Panc1 (cell line): Measurements from ENCODE around the gene RIC8B. TPM values are rescaled to one million over a fixed set of nuclear protein-coding genes. Genes with fewer than 3 reads are reported as not detected.

ENCODE experiments used
- ATAC-seq: fragments of 200-7000 bp; cut with Tn5 transposase; 2 replicates; pipeline ENCODE4 v1.9.1; 2020; ENCODE audit warnings: mild to moderate bottlenecking, moderate library complexity
- BruUV-seq: library from RNA; stranded (reverse); fragments of 400-500 nt; replicated peaks from 2 replicates; lab custom pipeline; 2021; lab: Mats Ljungman, UMichigan
- CTCF ChIA-PET: fragments of 300-600 bp; sonication (Branson Sonifier 250); formaldehyde crosslinking; loops from one replicate; lab custom pipeline; 2022; ENCODE audit warnings: antibody characterized with exemption; lab: Charles Lee
- POLR2A ChIA-PET: fragments of 300-600 bp; sonication (Branson Sonifier 250); formaldehyde crosslinking; loops from one replicate; lab custom pipeline; 2022; ENCODE audit warnings: antibody characterized with exemption; lab: Charles Lee
- DNase-seq: peaks from one replicate; pipeline ENCODE4 v3.0.0-alpha.2; 2010; ENCODE audit warnings: low read depth, low spot score
- H3K27ac ChIP-seq: 2 replicates; pipeline ENCODE4 v1.5.1; 2011; ENCODE audit warnings: mild to moderate bottlenecking, low read length, inconsistent platforms
- H3K27me3 ChIP-seq: fragments of 200-500 bp; sonication (Bioruptor generic); 2 replicates; pipeline ENCODE4 v1.6.0; 2014; ENCODE audit warnings: low read length, inconsistent platforms; ENCODE audit not compliant: control insufficient read depth, insufficient read depth
- H3K36me3 ChIP-seq: fragments of 200-500 bp; sonication (Bioruptor generic); 2 replicates; pipeline ENCODE4 v1.5.1; 2014; ENCODE audit warnings: inconsistent platforms, mild to moderate bottlenecking, low read length, moderate library complexity; ENCODE audit not compliant: control insufficient read depth, insufficient read depth
- H3K4me1 ChIP-seq: 2 replicates; pipeline ENCODE4 v1.5.1; 2011; ENCODE audit warnings: inconsistent platforms, mild to moderate bottlenecking, low read length, moderate library complexity; ENCODE audit not compliant: control insufficient read depth, insufficient read depth
- H3K4me3 ChIP-seq, 2 experiments: 2 replicates each; pipeline ENCODE4 v1.5.1; 2011 to 2012; ENCODE audit warnings: low read depth in 2 of 2, low read length in 2 of 2, mild to moderate bottlenecking in 2 of 2, inconsistent platforms in 1 of 2, moderate library complexity in 1 of 2
- H3K9me3 ChIP-seq: fragments of 200-500 bp; sonication (Bioruptor generic); 2 replicates; pipeline ENCODE4 v1.5.1; 2014; ENCODE audit warnings: low read depth, mild to moderate bottlenecking, inconsistent platforms, low read length, moderate library complexity; ENCODE audit not compliant: control insufficient read depth, insufficient read depth
- CTCF ChIP-seq: fragments of 450-650 bp; IDR thresholded peaks from 2 replicates; pipeline ENCODE4 v1.5.1; 2017; ENCODE audit warnings: mild to moderate bottlenecking
- POLR2AphosphoS5 ChIP-seq: IDR thresholded peaks from 2 replicates; pipeline ENCODE4 v1.6.1; 2012; ENCODE audit warnings: mild to moderate bottlenecking, low read depth, low read length, moderate library complexity
- REST ChIP-seq, 2 experiments: IDR thresholded peaks; 2 replicates each; pipeline ENCODE4 v1.6.1; 2011 to 2012; ENCODE audit warnings: low read depth in 2 of 2, control low read depth in 1 of 2, low read length in 1 of 2, mild to moderate bottlenecking in 1 of 2, moderate library complexity in 1 of 2; ENCODE audit not compliant: insufficient read depth in 1 of 2
- SIN3A ChIP-seq: IDR thresholded peaks from 2 replicates; pipeline ENCODE4 v1.6.1; 2012; ENCODE audit warnings: low read depth, mild to moderate bottlenecking, low read length, moderate library complexity, borderline replicate concordance; ENCODE audit not compliant: insufficient read depth
- TCF7L2 ChIP-seq: IDR thresholded peaks from 2 replicates; pipeline ENCODE4 v1.6.1; 2011; ENCODE audit warnings: mild to moderate bottlenecking, low read depth, low read length, inconsistent platforms
- in situ Hi-C: cut with HindIII; loops from 2 replicates; pipeline ENCODE4 v1.10.0; 2016; ENCODE audit warnings: low sequenced_read_pairs, low pct_unique_long_range_greater_than_20kb
- intact Hi-C: fragments of 100-400 bp; cut with micrococcal nuclease; formaldehyde crosslinking; loops from one replicate; pipeline ENCODE4 v1.10.0; 2022; ENCODE audit not compliant: unreplicated experiment
- total RNA-seq: library from RNA; stranded (reverse); gene quantifications from one replicate; pipeline ENCODE4 v1.2.1, GENCODE V29; 2021; ENCODE audit not compliant: unreplicated experiment

RIC8B gene
- total RNA-seq, 1 experiment from 2014 or later = 16.1 TPM

GRCh38 chr12:106871477-106871876 is 97.0 kb downstream of the RIC8B start:
- no peak for ATAC-seq
- H3K27ac ChIP-seq = no peak overlapping the region
- H3K27me3 ChIP-seq = no peaks in the 10 kb centered on the region
- H3K4me1 ChIP-seq = no peaks in the 10 kb centered on the region
- intact Hi-C loops = no loop called here
- no TSS peak for BruUV-seq
- no peak for TF ChIP-seq CTCF
- TF ChIP-seq TCF7L2 = no peak
- TF ChIP-seq SIN3A = no peak
- TF ChIP-seq REST (IDR thresholded peaks at IDR 0.05; ENCODE audit: insufficient read depth in 1 of 2, low read depth in 2 of 2, low read length in 1 of 2) = no peak
- no peak for TF ChIP-seq POLR2AphosphoS5
- DNase-seq = no peak
- H3K36me3 ChIP-seq = no peaks in the 10 kb centered on the region
- no peaks in the 10 kb centered on the region for H3K9me3 ChIP-seq
- ChIA-PET CTCF (no interaction called here), POLR2A (interaction anchor here (0.5 kb wide), 1 partner anchor 14 kb away, joined by 11 read pairs; no protein-coding TSS in a partner anchor)
- H3K4me3 ChIP-seq = no peak overlapping the region
- in situ Hi-C loops = no loop called here

GRCh38 chr12:106873983-106874382 is 99.5 kb downstream of the RIC8B start:
- no peaks in the 10 kb centered on the region for H3K4me1 ChIP-seq
- H3K4me3 ChIP-seq = no peak overlapping the region
- ChIA-PET CTCF (no interaction called here), POLR2A (no interaction called here)
- no TSS peak for BruUV-seq
- peaks cover 2% of the 10 kb centered on the region; the same call in 1 of the 2 replicates for H3K36me3 ChIP-seq
- intact Hi-C loops = no loop called here
- ATAC-seq (no peak), DNase-seq (no peak)
- no peak for TF ChIP-seq CTCF
- no peak for TF ChIP-seq REST (IDR thresholded peaks at IDR 0.05; ENCODE audit: insufficient read depth in 1 of 2, low read depth in 2 of 2, low read length in 1 of 2)
- TF ChIP-seq TCF7L2 = no peak
- no peak for TF ChIP-seq POLR2AphosphoS5
- no peak for TF ChIP-seq SIN3A
- no peaks in the 10 kb centered on the region for H3K27me3 ChIP-seq
- no peak overlapping the region for H3K27ac ChIP-seq
- in situ Hi-C loops = no loop called here
- H3K9me3 ChIP-seq = no peaks in the 10 kb centered on the region
